ENCODE results near the gene NKX6-2. TPM values are rescaled to one million over a fixed set of nuclear protein-coding genes. Genes with fewer than 3 reads are reported as not detected.

NKX6-2 gene
- total RNA-seq, 5 donors from 2014 or later (not counting 1 experiment from before 2014, with no cell fraction given), result not detected

- ATAC-seq (replicated peaks in 1 of 4), result no peak
- no peak overlapping the region for H3K4me3 ChIP-seq (ENCODE audit: control insufficient read depth in 1 of 2, extremely low read depth in 1 of 2, low read length in 1 of 2)
- no peaks in the 10 kb centered on the region for H3K9me3 Mint-ChIP-seq
- no peak overlapping the region for H3K4me3 Mint-ChIP-seq
- ChIA-PET POLR2A (no interaction called here), CTCF (no interaction called here)
- H3K36me3 Mint-ChIP-seq, result peaks cover 19% of the 10 kb centered on the region
- 79% methylated on average over 9 of the region's 15 CpGs for WGBS (ENCODE audit: insufficient coverage)
- H3K27me3 ChIP-seq (replicated peaks in 1 of 2; ENCODE audit: control insufficient read depth in 2 of 2, extremely low read depth in 1 of 2, insufficient read depth in 2 of 2, low read length in 1 of 2), result no peaks in the 10 kb centered on the region
- H3K27ac ChIP-seq (ENCODE audit: low read length), result no peak overlapping the region
- no peaks in the 10 kb centered on the region for H3K9me3 ChIP-seq
- H3K27me3 Mint-ChIP-seq, result no peaks in the 10 kb centered on the region
- H3K4me1 ChIP-seq (ENCODE audit: control insufficient read depth in 1 of 2, extremely low read depth in 1 of 2, insufficient read depth in 2 of 2, low read length in 2 of 2), result no peaks in the 10 kb centered on the region
- peaks cover 0 to 12% of the 10 kb centered on the region in 2 donors for H3K36me3 ChIP-seq (ENCODE audit: control insufficient read depth in 2 of 2, extremely low read depth in 1 of 2, insufficient read depth in 1 of 2, low read length in 1 of 2)
- no peaks in the 10 kb centered on the region for H3K4me1 Mint-ChIP-seq
- DNase-seq, result no peak
- H3K27ac Mint-ChIP-seq, result no peak overlapping the region
Observed at GRCh38 chr10:132748135-132748534, 37.8 kb downstream of the NKX6-2 start.

- Mint-ChIP-seq H3K27me3 (no peaks in the 10 kb centered on the region), H3K27ac (no peak overlapping the region), H3K4me3 (no peak overlapping the region), H3K9me3 (no peaks in the 10 kb centered on the region), H3K4me1 (no peaks in the 10 kb centered on the region), H3K36me3 (peaks cover 12% of the 10 kb centered on the region)
- no peak overlapping the region for H3K4me3 ChIP-seq (ENCODE audit: control insufficient read depth in 1 of 2, extremely low read depth in 1 of 2, low read length in 1 of 2)
- POLR2A ChIA-PET, result no interaction called here
- 97% methylated on average over 27 of the region's 29 CpGs for WGBS (ENCODE audit: insufficient coverage)
- ATAC-seq (replicated peaks in 1 of 4), result peak in 1 of 4 experiments; percentile 12
- H3K9me3 ChIP-seq, result no peaks in the 10 kb centered on the region
- H3K4me1 ChIP-seq (ENCODE audit: control insufficient read depth in 1 of 2, extremely low read depth in 1 of 2, insufficient read depth in 2 of 2, low read length in 2 of 2), result no peaks in the 10 kb centered on the region
- H3K36me3 ChIP-seq (ENCODE audit: control insufficient read depth in 2 of 2, extremely low read depth in 1 of 2, insufficient read depth in 1 of 2, low read length in 1 of 2), result peaks cover 0 to 12% of the 10 kb centered on the region in 2 donors
- H3K27me3 ChIP-seq (replicated peaks in 1 of 2; ENCODE audit: control insufficient read depth in 2 of 2, extremely low read depth in 1 of 2, insufficient read depth in 2 of 2, low read length in 1 of 2), result no peaks in the 10 kb centered on the region
- CTCF ChIA-PET, result no interaction called here
- no peak for DNase-seq
- no peak overlapping the region for H3K27ac ChIP-seq (ENCODE audit: low read length)
Observed at GRCh38 chr10:132746801-132747625, 38.9 kb downstream of the NKX6-2 start.

- Histone ChIP-seq H3K4me1 (ENCODE audit: control insufficient read depth in 1 of 2, extremely low read depth in 1 of 2, insufficient read depth in 2 of 2, low read length in 2 of 2) (no peaks in the 10 kb centered on the region), H3K36me3 (ENCODE audit: control insufficient read depth in 2 of 2, extremely low read depth in 1 of 2, insufficient read depth in 1 of 2, low read length in 1 of 2) (peaks cover 1 to 12% of the 10 kb centered on the region in 2 donors)
Observed at GRCh38 chr10:132746386-132746785, 39.6 kb downstream of the NKX6-2 start.

GRCh38 chr10:132745971-132746370 is 40.0 kb downstream of the NKX6-2 start:
- no peak for ATAC-seq (replicated peaks in 1 of 4)
- Mint-ChIP-seq H3K27me3 (no peaks in the 10 kb centered on the region), H3K9me3 (no peaks in the 10 kb centered on the region), H3K4me1 (no peaks in the 10 kb centered on the region), H3K36me3 (peaks cover 12% of the 10 kb centered on the region), H3K27ac (no peak overlapping the region), H3K4me3 (no peak overlapping the region)
- H3K36me3 ChIP-seq (ENCODE audit: control insufficient read depth in 2 of 2, extremely low read depth in 1 of 2, insufficient read depth in 1 of 2, low read length in 1 of 2), result peaks cover 4 to 15% of the 10 kb centered on the region in 2 donors
- POLR2A ChIA-PET, result no interaction called here
- WGBS (ENCODE audit: insufficient coverage), result 95% methylated on average over 11 of the region's 13 CpGs
- H3K9me3 ChIP-seq, result no peaks in the 10 kb centered on the region
- no peaks in the 10 kb centered on the region for H3K4me1 ChIP-seq (ENCODE audit: control insufficient read depth in 1 of 2, extremely low read depth in 1 of 2, insufficient read depth in 2 of 2, low read length in 2 of 2)
- no peak overlapping the region for H3K4me3 ChIP-seq (ENCODE audit: control insufficient read depth in 1 of 2, extremely low read depth in 1 of 2, low read length in 1 of 2)
- CTCF ChIA-PET, result no interaction called here
- no peak overlapping the region for H3K27ac ChIP-seq (ENCODE audit: low read length)
- no peaks in the 10 kb centered on the region for H3K27me3 ChIP-seq (replicated peaks in 1 of 2; ENCODE audit: control insufficient read depth in 2 of 2, extremely low read depth in 1 of 2, insufficient read depth in 2 of 2, low read length in 1 of 2)
- DNase-seq, result no peak

More at GRCh38 chr10:132746386-132746785, 39.6 kb downstream of the NKX6-2 start:
- ChIA-PET CTCF (no interaction called here), POLR2A (no interaction called here)
- peaks cover 12% of the 10 kb centered on the region for H3K36me3 Mint-ChIP-seq
- ATAC-seq (replicated peaks in 1 of 4) (no peak), DNase-seq (no peak)
- no peak overlapping the region for H3K4me3 ChIP-seq (ENCODE audit: control insufficient read depth in 1 of 2, extremely low read depth in 1 of 2, low read length in 1 of 2)
- H3K9me3 ChIP-seq, result no peaks in the 10 kb centered on the region
- no peak overlapping the region for H3K4me3 Mint-ChIP-seq
- H3K27me3 ChIP-seq (replicated peaks in 1 of 2; ENCODE audit: control insufficient read depth in 2 of 2, extremely low read depth in 1 of 2, insufficient read depth in 2 of 2, low read length in 1 of 2), result no peaks in the 10 kb centered on the region
- H3K9me3 Mint-ChIP-seq, result no peaks in the 10 kb centered on the region
- H3K27me3 Mint-ChIP-seq, result no peaks in the 10 kb centered on the region
- H3K27ac ChIP-seq (ENCODE audit: low read length), result no peak overlapping the region
- H3K27ac Mint-ChIP-seq, result no peak overlapping the region
- WGBS (ENCODE audit: insufficient coverage), result 93% methylated on average over 7 of the region's 14 CpGs
- H3K4me1 Mint-ChIP-seq, result no peaks in the 10 kb centered on the region

- Mint-ChIP-seq H3K36me3 (peaks cover 11% of the 10 kb centered on the region), H3K27me3 (no peaks in the 10 kb centered on the region), H3K4me3 (no peak overlapping the region), H3K4me1 (no peaks in the 10 kb centered on the region), H3K9me3 (no peaks in the 10 kb centered on the region), H3K27ac (no peak overlapping the region)
- ChIA-PET POLR2A (no interaction called here), CTCF (no interaction called here)
- WGBS (ENCODE audit: insufficient coverage), result 92% methylated on average over 17 of the region's 17 CpGs
- peaks cover 4 to 15% of the 10 kb centered on the region in 2 donors for H3K36me3 ChIP-seq (ENCODE audit: control insufficient read depth in 2 of 2, extremely low read depth in 1 of 2, insufficient read depth in 1 of 2, low read length in 1 of 2)
- DNase-seq, result no peak
- H3K27me3 ChIP-seq (replicated peaks in 1 of 2; ENCODE audit: control insufficient read depth in 2 of 2, extremely low read depth in 1 of 2, insufficient read depth in 2 of 2, low read length in 1 of 2), result no peaks in the 10 kb centered on the region
- no peaks in the 10 kb centered on the region for H3K9me3 ChIP-seq
- ATAC-seq (replicated peaks in 1 of 4), result no peak
- H3K4me1 ChIP-seq (ENCODE audit: control insufficient read depth in 1 of 2, extremely low read depth in 1 of 2, insufficient read depth in 2 of 2, low read length in 2 of 2), result no peaks in the 10 kb centered on the region
- no peak overlapping the region for H3K4me3 ChIP-seq (ENCODE audit: control insufficient read depth in 1 of 2, extremely low read depth in 1 of 2, low read length in 1 of 2)
- no peak overlapping the region for H3K27ac ChIP-seq (ENCODE audit: low read length)
Observed at GRCh38 chr10:132745511-132745910, 40.4 kb downstream of the NKX6-2 start.

GRCh38 chr10:132744839-132745238 is 41.1 kb downstream of the NKX6-2 start:
- DNase-seq, result no peak
- ChIA-PET CTCF (no interaction called here), POLR2A (no interaction called here)
- ATAC-seq (replicated peaks in 1 of 4), result no peak
- no peaks in the 10 kb centered on the region for H3K4me1 Mint-ChIP-seq
- Histone ChIP-seq H3K27ac (ENCODE audit: low read length) (no peak overlapping the region), H3K4me1 (ENCODE audit: control insufficient read depth in 1 of 2, extremely low read depth in 1 of 2, insufficient read depth in 2 of 2, low read length in 2 of 2) (no peaks in the 10 kb centered on the region), H3K27me3 (replicated peaks in 1 of 2; ENCODE audit: control insufficient read depth in 2 of 2, extremely low read depth in 1 of 2, insufficient read depth in 2 of 2, low read length in 1 of 2) (no peaks in the 10 kb centered on the region), H3K36me3 (ENCODE audit: control insufficient read depth in 2 of 2, extremely low read depth in 1 of 2, insufficient read depth in 1 of 2, low read length in 1 of 2) (peaks cover 4 to 8% of the 10 kb centered on the region in 2 donors), H3K4me3 (ENCODE audit: control insufficient read depth in 1 of 2, extremely low read depth in 1 of 2, low read length in 1 of 2) (no peak overlapping the region), H3K9me3 (no peaks in the 10 kb centered on the region)
- 91% methylated on average over 16 of the region's 19 CpGs for WGBS (ENCODE audit: insufficient coverage)
- no peaks in the 10 kb centered on the region for H3K27me3 Mint-ChIP-seq
- H3K36me3 Mint-ChIP-seq, result peaks cover 5% of the 10 kb centered on the region
- no peak overlapping the region for H3K27ac Mint-ChIP-seq
- H3K9me3 Mint-ChIP-seq, result no peaks in the 10 kb centered on the region
- H3K4me3 Mint-ChIP-seq, result no peak overlapping the region
